NCI-H1092 (cell line): ENCODE measurements around the gene RNASET2.
"Not testable (repeated sequence)": the region's sequence is repeated elsewhere in the genome, so short reads cannot be mapped to it uniquely, and the experiment has no call there.

Source experiments
- DNase-seq: peaks from one replicate; lab custom pipeline; 2025; lab: John Stamatoyannopoulos, UW

The RNASET2 gene

DNA sequence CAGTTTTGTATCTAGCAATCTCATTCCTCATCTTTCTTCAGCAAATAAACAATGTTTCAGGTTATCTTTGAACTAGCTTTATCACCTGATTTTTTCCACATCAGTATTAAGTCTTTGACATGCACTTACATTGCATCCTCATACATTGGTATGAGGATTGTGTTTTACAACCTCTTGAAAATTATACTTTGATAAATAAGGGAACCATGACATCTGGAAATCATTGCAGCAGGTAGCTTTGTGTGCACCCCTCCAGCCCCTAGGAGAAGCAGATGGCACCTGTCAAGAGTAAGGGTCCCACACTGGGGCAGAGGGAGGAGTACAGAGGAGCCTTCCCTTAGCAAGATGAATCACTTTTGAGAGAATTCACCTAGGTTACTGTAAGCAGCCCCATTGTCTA is 13.7 kb upstream of the RNASET2 start:
- DNase-seq = no peak

DNA sequence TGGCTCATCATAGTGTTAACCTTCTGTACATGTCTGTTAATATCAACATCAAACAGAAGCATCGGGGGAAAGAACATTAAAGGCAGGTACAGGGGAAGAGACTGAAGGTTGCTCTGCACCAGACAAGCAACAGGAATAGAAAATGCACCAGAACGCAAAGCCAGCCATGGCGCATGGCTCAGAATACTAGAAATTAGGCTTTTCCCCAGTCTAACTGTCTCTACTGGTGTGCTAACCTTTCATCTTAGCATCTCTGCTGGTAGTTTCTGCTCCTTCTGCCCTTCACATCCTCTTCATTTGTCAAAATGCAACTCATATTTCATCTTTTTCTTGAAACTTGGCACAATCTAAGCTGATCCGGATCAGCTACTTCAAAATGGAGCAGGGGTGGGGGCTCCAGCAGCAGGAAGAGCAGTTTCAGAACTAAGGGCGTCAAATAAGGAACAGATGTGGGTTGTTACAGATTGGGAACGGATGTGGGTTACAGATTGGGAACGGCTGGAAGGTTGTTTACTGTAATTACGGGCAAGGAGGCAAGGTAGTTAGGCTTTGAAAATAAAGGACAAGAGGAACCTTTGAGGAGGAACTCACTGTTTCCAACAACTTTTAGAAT is 13.1 kb upstream of the RNASET2 start:
- DNase-seq = no peak

GRCh38 chr6:166966268-166966667 is 9.9 kb upstream of the RNASET2 start:
- DNase-seq = no peak

DNA sequence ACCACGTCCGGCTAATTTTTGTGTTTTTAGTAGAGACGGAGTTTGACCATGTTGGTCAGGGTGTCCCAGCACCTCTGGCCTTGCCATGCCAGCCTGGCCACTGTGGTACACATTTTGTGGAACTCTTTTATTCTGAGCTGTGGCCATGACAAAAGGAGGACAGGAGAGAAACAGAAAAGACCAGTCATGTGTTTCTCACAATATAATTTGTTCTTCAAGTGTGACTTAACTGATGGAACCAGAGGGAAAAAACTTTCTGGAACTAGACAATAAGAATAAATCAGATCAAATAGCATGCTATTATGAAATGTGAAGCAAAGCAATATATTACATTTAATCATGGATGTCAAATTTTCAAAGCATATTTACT is 4.2 kb upstream of the RNASET2 start:
- no peak for DNase-seq

GRCh38 chr6:166959911-166960608 is 3.7 kb upstream of the RNASET2 start:
- DNase-seq = no peak

- no peak for DNase-seq
Measured at GRCh38 chr6:166958926-166959861, 2.8 kb upstream of the RNASET2 start.

GRCh38 chr6:166957805-166958076 is 1.4 kb upstream of the RNASET2 start:
- no peak for DNase-seq

DNA sequence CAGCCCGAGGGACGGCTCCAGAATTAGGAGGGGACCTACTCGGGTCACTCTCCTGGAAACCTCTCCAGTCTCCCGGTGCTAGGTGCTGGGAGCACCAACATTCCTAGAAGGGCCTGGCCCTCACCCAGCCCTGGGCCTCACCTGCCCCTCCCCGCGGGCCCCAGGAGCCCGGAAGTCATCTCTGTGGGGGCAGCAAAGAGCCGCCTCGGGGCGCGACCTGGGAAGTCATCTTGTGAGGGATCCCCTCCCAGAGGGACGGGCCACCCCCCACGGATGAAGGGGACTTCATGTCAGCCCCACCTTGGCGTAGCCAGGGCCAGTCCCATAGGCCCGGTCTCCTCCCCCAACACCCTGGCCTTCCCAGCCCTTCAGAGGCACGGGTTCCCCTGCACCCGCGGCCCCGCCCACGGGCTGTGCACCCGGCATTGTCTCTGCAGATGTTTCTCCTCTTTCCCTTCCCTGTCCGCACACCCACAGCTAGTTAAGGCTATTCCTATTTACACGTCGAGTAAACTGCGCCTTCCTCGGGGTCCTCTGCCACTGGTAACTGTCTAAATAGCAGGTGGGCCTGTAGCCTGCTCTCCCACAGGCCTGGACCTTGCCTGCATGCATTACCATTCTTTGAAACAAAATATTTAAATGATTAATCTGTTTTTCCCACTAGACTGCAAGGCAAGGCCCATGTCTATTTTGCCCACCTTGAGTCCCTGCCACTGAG is 896 bp upstream of the RNASET2 start:
- DNase-seq = no peak

- DNase-seq = peak; percentile 71
Measured at GRCh38 chr6:166955865-166956443, 396 bp downstream of the RNASET2 start.

GRCh38 chr6:166955121-166955864 is 1.1 kb downstream of the RNASET2 start:
- no peak for DNase-seq

DNA sequence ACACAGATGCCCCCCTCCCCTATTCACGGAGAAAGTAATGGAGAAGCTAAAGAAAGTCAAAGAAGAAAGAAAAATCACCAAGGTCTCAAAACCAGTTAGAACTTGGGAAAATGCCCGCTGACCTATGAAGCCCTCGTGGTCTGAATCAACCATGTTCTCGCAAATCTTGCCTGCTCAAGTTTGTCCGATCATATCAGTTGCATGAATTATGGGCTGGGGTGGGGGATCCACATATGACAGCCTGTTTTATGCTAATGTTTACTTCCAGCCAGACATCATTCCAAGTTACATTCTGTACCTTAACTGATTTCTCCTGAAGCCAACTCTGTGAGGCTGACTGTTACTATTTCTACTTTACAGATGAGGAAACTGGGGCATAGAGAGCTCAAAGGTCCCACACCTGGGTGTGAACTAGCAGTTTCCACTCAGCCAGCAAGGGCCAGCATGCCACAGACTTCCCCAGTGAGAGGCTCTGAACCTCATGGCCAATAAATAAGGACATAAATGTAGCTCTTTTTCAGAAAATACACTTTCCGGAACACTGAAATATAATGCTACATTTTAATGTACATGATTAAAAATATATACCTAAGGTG is 2.1 kb downstream of the RNASET2 start:
- DNase-seq = no peak

DNA sequence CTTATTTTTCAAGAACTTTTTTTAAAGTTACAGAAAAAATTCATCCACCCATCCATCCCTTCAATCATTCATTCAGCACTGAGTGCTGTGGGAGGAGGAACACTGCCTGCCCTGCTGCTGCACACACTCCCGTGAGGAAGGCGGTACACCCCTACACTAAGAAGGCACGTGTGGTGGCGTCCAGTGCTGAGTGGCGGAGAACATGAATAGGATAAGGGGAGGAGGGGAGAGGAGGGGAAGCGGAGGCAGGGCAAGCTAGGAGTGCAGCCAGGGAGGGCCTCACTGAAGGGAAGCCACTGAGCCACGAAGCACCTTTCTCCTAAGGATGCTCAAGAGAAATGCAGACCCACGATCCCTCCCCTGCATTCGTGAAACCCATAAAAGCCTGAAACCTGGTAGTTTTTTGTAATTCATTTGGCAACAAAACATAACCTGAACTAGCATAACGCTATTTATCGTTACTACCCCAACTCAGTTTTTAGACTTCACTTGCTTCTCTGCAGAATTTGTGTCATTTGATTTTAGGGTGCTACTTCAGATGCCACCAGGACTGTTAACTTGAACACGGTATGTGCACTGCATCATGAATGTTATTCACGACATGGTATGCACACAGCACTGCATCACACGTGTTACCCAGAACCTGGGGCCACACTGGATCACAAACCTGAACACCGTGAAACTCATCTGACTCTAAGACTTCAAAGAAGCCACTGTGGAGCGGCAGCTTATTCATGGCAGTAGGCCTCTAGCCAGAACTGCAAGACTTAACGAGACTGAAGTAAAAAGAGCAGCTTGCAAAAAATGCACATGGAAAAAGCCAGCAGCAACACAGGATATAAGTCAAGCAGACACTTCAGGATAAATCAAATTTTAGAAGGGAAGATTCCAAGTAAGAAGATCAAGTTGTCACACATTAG is 3.5 kb downstream of the RNASET2 start:
- no peak for DNase-seq

GRCh38 chr6:166952121-166952520 is 4.2 kb downstream of the RNASET2 start:
- DNase-seq = no peak

GRCh38 chr6:166951670-166952060 is 4.7 kb downstream of the RNASET2 start:
- DNase-seq = no peak

GRCh38 chr6:166950892-166951669 is 5.3 kb downstream of the RNASET2 start:
- DNase-seq = peak; percentile 77

- DNase-seq = no peak
Measured at GRCh38 chr6:166950443-166950821, 5.9 kb downstream of the RNASET2 start.

GRCh38 chr6:166949528-166950442 is 6.6 kb downstream of the RNASET2 start:
- no peak for DNase-seq

DNA sequence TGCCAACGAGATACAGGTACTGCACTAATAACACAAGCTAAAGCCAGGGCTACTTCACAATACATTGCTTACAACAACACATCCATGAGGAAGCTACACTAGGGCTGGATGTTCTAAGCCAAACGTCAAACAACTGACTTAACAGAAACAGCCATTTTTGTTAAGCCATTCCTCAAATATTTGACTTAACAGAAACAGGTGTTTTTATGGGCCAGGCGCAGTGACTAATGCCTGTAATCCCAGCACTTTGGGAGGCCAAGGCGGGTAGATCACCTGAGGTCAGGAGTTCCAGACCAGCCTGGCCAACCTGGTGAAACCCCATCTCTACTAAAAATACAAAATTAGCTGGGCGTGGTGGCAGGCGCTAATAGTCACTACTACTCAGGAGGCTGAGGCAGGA is 7.6 kb downstream of the RNASET2 start:
- not testable (repeated sequence) for DNase-seq
